GM10847 (cell line): ENCODE data around the gene RNF138.

Experiments used
- POLR2A ChIP-seq: IDR thresholded peaks from 2 replicates; pipeline ENCODE4 v1.6.1; 2011; ENCODE audit not compliant: insufficient read length; ENCODE audit errors: extremely low read depth

RNF138 gene

GRCh38 chr18:32139835-32140283 lies 48.2 kb downstream of the RNF138 start:
- TF ChIP-seq POLR2A: no peak

GRCh38 chr18:32148185-32148870 lies 56.7 kb downstream of the RNF138 start:
- no peak for TF ChIP-seq POLR2A

GRCh38 chr18:32152705-32153448 lies 61.2 kb downstream of the RNF138 start:
- no peak for TF ChIP-seq POLR2A

GRCh38 chr18:32156855-32157254 lies 65.2 kb downstream of the RNF138 start:
- no peak for TF ChIP-seq POLR2A

GRCh38 chr18:32157580-32157979 lies 65.9 kb downstream of the RNF138 start:
- no peak for TF ChIP-seq POLR2A

GRCh38 chr18:32158108-32158624 lies 66.5 kb downstream of the RNF138 start:
- TF ChIP-seq POLR2A: no peak

- no peak for TF ChIP-seq POLR2A
Observed at GRCh38 chr18:32160547-32160946, 68.9 kb downstream of the RNF138 start.

GRCh38 chr18:32167980-32168730 lies 76.5 kb downstream of the RNF138 start:
- no peak for TF ChIP-seq POLR2A

- TF ChIP-seq POLR2A: no peak
Observed at GRCh38 chr18:32173654-32174053, 82.0 kb downstream of the RNF138 start.

- no peak for TF ChIP-seq POLR2A
Observed at GRCh38 chr18:32174719-32175118, 83.0 kb downstream of the RNF138 start.

- no peak for TF ChIP-seq POLR2A
Observed at GRCh38 chr18:32175265-32175664, 83.6 kb downstream of the RNF138 start.

GRCh38 chr18:32177530-32177929 lies 85.9 kb downstream of the RNF138 start:
- TF ChIP-seq POLR2A: no peak
